Heart right ventricle (tissue), 16 donors: ENCODE measurements around the gene SCRT2. TPM values are rescaled to one million over a fixed set of nuclear protein-coding genes. Genes with fewer than 3 reads are reported as not detected.

Experiments used
- ATAC-seq, 8 donors: fragments of 200-7000 bp; cut with Tn5 transposase; one replicate each; pipeline ENCODE4 v1.9.1; 2020; ENCODE audit warnings: mild to moderate bottlenecking in 8 of 8, moderate library complexity in 8 of 8, moderate number of reproducible peaks in 1 of 8
- DNase-seq, 2 donors: peaks; one replicate each; pipeline ENCODE4 v3.0.0-alpha.2; 2020
- H3K27ac ChIP-seq, 10 donors: fragments of 200-600 bp; sonication (generic) in 2 of 10; one replicate each; pipeline versions ENCODE4 v1.5.0 to v1.8.0; 2020 to 2022; ENCODE audit warnings: mild to moderate bottlenecking in 3 of 10
- H3K27me3 ChIP-seq, 7 donors: fragments of 200-600 bp; one replicate each; pipeline ENCODE4 v1.8.0; 2021 to 2022; ENCODE audit warnings: mild to moderate bottlenecking in 2 of 7
- H3K36me3 ChIP-seq, 9 donors: fragments of 200-600 bp; sonication (generic) in 1 of 9; one replicate each; pipeline versions ENCODE4 v1.5.0 to v1.8.0; 2020 to 2022; ENCODE audit warnings: mild to moderate bottlenecking in 2 of 9
- H3K4me1 ChIP-seq, 9 donors: fragments of 200-600 bp; sonication (generic) in 1 of 9; one replicate each; pipeline versions ENCODE4 v1.5.0 to v1.8.0; 2020 to 2022; ENCODE audit warnings: mild to moderate bottlenecking in 4 of 9
- H3K4me3 ChIP-seq, 10 donors: fragments of 200-600 bp; sonication (generic) in 2 of 10; one replicate each; pipeline versions ENCODE4 v1.5.0 to v1.8.0; 2020 to 2022; ENCODE audit warnings: mild to moderate bottlenecking in 7 of 10, moderate library complexity in 2 of 10
- H3K9me3 ChIP-seq, 11 donors: fragments of 200-600 bp in 10 of 11; sonication (generic) in 2 of 11; one replicate each; pipeline versions ENCODE4 v1.5.0 to v1.8.0; 2013 to 2022; ENCODE audit warnings: mild to moderate bottlenecking in 2 of 11, control low read depth in 1 of 11, moderate library complexity in 1 of 11
- WGBS, 2 donors: extraction: QIAGEN DNeasy Blood & Tissue Kit; methylation state at CpG; one replicate each; pipeline ENCODE4 v1.1.7; 2013; ENCODE audit warnings: inconsistent platforms in 1 of 2; 5-methylcytosine and 5-hydroxymethylcytosine counted together
- intact Hi-C, 10 donors: fragments of 100-400 bp; cut with DNase I; formaldehyde crosslinking; loops; one replicate each; pipeline versions ENCODE4 v1.11.1 to v1.14.2; 2022
- polyA plus RNA-seq, 2 donors: library from polyadenylated mRNA; stranded (reverse); fragments of 200-250 nt; gene quantifications; one replicate each; pipeline ENCODE4 v1.2.3, GENCODE V29; 2013
- total RNA-seq, 10 donors: library from RNA; stranded (reverse); fragmentation: NEBNext Ultra II Directional in 3 of 10; extraction: Animal tissue kit (Norgen Biotek cat#: 25700) in 3 of 10; gene quantifications; one replicate each; pipeline versions ENCODE4 v1.2.1 to v1.2.4, GENCODE V29; 2021 to 2023
- TF ChIP-seq, protein P1 (sequence below), 9 donors: fragments of 200-600 bp; sonication (generic) in 2 of 9; IDR thresholded peaks; one replicate each; pipeline versions ENCODE4 v1.5.0 to v1.8.0; 2021 to 2022; ENCODE audit warnings: antibody characterized with exemption in 9 of 9, mild to moderate bottlenecking in 5 of 9, moderate library complexity in 1 of 9
- donor health status: Arrhythmogenic right ventricular cardiomyopathy.
- donor health status: ischemic (EF 13 %, LVEDD 7.1; RV severe dilation, severe dysfunction).
- donor health status: healthy with polysubstance abuse.
- donor health status: DM: no; HTN: yes; CAD: no.
- donor health status: DM: no; HTN: no; CAD: no.
- donor health status: ischemic (EF 25% LVEDD 6.9; RV normal size, moderate dysfunction).
- donor health status: ischemic (EF 25% LVEDD 5.7; RV mildly dilated, moderate dysfunction).
- donor health status: healthy.
- donor health status: DM: yes; HTN: yes; CAD: no.
- donor health status: Ischemic cardiomyopathy.
- donor health status: ischemic (EF 35%, LVEDD 5.7; RV mildly dilated, moderate dysfunction).
- donor health status: nonischemic (EF 11% LVEDD 7.7; RV severe dilation, severe dysfunction).
- donor health status: DM: yes; HTN: yes; CAD: no.
- donor health status: PGD.
- donor health status: ischemic (EF 29% LVEDD 5.4; RV normal size, mild dysfunction).
- donor health status: nonischemic (EF 23%, LVEDD 6.1; RV moderate dilation, normal function).

The SCRT2 gene
- total and polyA plus RNA-seq, 12 donors: not detected

DNA sequence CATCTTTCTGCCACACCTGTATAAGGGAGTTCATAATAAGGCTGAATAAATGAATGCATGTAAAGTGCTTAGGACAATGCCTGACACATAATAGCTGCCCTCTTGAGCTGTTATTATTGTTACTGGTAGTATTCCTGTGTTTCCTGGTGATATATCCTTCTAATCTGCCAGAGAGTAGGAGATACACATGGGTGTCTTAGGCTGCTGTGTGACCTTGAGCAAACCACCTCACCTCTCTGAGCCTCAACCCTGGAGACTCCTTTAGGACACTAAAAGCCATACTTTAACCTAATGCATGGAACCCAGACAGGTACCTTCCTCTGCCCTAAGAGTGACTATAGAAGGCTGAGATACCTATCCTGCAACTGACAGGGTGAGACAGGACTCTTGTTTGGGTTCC lies 7.6 kb downstream of the SCRT2 start:
- intact Hi-C loops: loop anchor here in 6 of 10 donors (5.0 to 10.0 kb wide), 4 partner anchors 34 to 313 kb away; no protein-coding TSS in a partner anchor
- Histone ChIP-seq H3K36me3 (no peaks in the 10 kb centered on the region), H3K4me1 (peaks cover 5 to 42% (median 16%) of the 10 kb centered on the region in 9 donors), H3K4me3 (no peak overlapping the region), H3K27ac (peak overlapping the region in 7 of 10 donors; percentile 10 to 80 (median 74)), H3K27me3 (peaks cover 16 to 69% (median 46%) of the 10 kb centered on the region in 7 donors), H3K9me3 (no peaks in the 10 kb centered on the region)
- DNase-seq: no peak
- TF ChIP-seq, protein P1, sequence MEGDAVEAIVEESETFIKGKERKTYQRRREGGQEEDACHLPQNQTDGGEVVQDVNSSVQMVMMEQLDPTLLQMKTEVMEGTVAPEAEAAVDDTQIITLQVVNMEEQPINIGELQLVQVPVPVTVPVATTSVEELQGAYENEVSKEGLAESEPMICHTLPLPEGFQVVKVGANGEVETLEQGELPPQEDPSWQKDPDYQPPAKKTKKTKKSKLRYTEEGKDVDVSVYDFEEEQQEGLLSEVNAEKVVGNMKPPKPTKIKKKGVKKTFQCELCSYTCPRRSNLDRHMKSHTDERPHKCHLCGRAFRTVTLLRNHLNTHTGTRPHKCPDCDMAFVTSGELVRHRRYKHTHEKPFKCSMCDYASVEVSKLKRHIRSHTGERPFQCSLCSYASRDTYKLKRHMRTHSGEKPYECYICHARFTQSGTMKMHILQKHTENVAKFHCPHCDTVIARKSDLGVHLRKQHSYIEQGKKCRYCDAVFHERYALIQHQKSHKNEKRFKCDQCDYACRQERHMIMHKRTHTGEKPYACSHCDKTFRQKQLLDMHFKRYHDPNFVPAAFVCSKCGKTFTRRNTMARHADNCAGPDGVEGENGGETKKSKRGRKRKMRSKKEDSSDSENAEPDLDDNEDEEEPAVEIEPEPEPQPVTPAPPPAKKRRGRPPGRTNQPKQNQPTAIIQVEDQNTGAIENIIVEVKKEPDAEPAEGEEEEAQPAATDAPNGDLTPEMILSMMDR (IDR thresholded peaks at IDR 0.05): no peak
- no peak for ATAC-seq

DNA sequence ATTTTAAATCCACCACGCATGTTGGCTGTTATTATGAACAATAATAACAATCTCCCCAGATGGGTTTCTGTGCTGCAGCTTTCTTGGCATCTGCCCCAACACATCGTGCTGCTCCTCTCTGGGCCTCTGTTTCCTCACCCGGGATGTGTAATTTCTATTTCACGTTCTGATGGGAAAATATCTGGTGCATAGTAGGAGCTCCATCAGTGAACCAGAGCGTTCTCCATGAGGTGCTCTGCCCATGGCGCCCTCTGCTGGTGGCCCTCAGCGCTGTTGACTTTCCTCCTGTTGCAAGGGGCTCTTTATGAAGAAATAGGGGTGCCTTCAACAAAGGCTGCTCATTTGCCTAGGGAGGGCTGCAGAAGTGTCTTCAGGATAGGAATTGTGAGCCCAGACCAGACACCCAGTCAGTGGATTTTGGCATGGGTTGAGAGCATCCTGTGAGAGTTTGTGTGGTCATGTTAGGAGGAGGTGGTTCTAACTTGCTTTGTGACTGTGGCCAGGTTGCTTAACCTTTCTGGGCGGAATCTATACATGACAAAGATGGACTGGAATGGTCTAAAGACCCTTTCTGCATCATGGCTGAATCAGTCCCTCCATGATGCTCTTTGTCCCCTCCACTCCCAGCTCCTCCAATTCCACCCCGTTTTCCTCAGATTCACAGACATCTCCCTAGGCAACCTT lies 8.1 kb downstream of the SCRT2 start:
- intact Hi-C loops: loop anchor here in 6 of 10 donors (1.0 to 10.0 kb wide), 5 partner anchors 35 to 313 kb away; no protein-coding TSS in a partner anchor

GRCh38 chr20:666877-667276 lies 8.7 kb downstream of the SCRT2 start:
- intact Hi-C loops: loop anchor here in 6 of 10 donors (1.0 to 10.0 kb wide), 5 partner anchors 35 to 312 kb away; no protein-coding TSS in a partner anchor
- Histone ChIP-seq H3K9me3 (no peaks in the 10 kb centered on the region), H3K27me3 (peaks cover 16 to 71% (median 53%) of the 10 kb centered on the region in 7 donors), H3K27ac (peak overlapping the region in 9 of 10 donors; percentile 31 to 79 (median 67)), H3K4me3 (no peak overlapping the region), H3K36me3 (no peaks in the 10 kb centered on the region), H3K4me1 (peaks cover 5 to 51% (median 20%) of the 10 kb centered on the region in 9 donors)
- TF ChIP-seq, protein P1 (IDR thresholded peaks at IDR 0.05): no peak
- DNase-seq: peak in 1 of 2 donors; percentile 28
- peak; percentile 18 to 80 (median 60) for ATAC-seq
- 15 to 30% methylated on average over 4 of the region's 4 CpGs for WGBS, 2 donors

More for the DNA sequence above, 8.1 kb downstream of the SCRT2 start:
- 25 to 29% methylated on average over 9 of the region's 9 CpGs for WGBS, 2 donors
- no peaks in the 10 kb centered on the region for H3K36me3 ChIP-seq
- peak in 4 of 8 donors; percentile 3 to 65 (median 50) for ATAC-seq
- no peak overlapping the region for H3K4me3 ChIP-seq
- TF ChIP-seq, protein P1 (IDR thresholded peaks at IDR 0.05): peak; percentile 52 to 95 (median 80)
- H3K27ac ChIP-seq: peak overlapping the region in 8 of 10 donors; percentile 31 to 79 (median 46)
- H3K4me1 ChIP-seq: peaks cover 5 to 44% (median 16%) of the 10 kb centered on the region in 9 donors
- peak; percentile 67 to 75 for DNase-seq
- H3K9me3 ChIP-seq: no peaks in the 10 kb centered on the region
- peaks cover 16 to 70% (median 49%) of the 10 kb centered on the region in 7 donors for H3K27me3 ChIP-seq

DNA sequence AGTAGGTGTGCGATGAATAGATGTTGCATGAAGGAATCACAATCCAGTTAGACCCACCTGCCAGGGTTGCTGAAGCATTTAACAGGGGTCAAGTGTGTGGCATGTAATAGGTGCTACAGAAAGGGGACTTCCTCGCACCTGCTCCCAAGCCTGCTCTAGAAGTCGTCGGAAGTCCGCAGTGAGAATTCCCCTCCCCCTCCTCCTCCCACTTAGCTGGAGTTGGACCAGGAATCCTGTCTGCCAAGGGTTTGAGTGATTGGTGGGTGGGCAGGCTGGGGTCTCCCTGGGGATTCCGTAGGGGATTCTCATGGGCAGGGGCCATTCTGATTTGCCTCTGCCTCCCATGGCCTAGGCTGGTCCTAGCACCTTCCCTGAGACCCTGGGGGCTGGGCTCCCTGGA lies 10.3 kb downstream of the SCRT2 start:
- Histone ChIP-seq H3K27me3 (peaks cover 16 to 68% (median 53%) of the 10 kb centered on the region in 7 donors), H3K4me1 (peaks cover 5 to 50% (median 22%) of the 10 kb centered on the region in 9 donors), H3K27ac (no peak overlapping the region), H3K9me3 (no peaks in the 10 kb centered on the region), H3K36me3 (no peaks in the 10 kb centered on the region), H3K4me3 (no peak overlapping the region)
- TF ChIP-seq, protein P1 (IDR thresholded peaks at IDR 0.05): no peak
- ATAC-seq (no peak), DNase-seq (no peak)
- intact Hi-C loops: loop anchor here in 6 of 10 donors (5.0 to 10.0 kb wide), 4 partner anchors 37 to 310 kb away; no protein-coding TSS in a partner anchor
- 42 to 49% methylated on average over 6 of the region's 6 CpGs for WGBS, 2 donors
